Mesothelial cell of epicardium (in vitro differentiated cells): ENCODE data around the gene DOHH. TPM values are rescaled to one million over a fixed set of nuclear protein-coding genes. Genes with fewer than 3 reads are reported as not detected.
A peak's percentile ranks its signal among the peaks of the same experiment; 100 is the strongest.

Source experiments
- DNase-seq, 2 experiments: peaks; one replicate each; pipeline ENCODE4 v3.0.0; 2021; ENCODE audit warnings: low spot score in 2 of 2; ENCODE audit not compliant: unreplicated experiment in 2 of 2
- H3K27ac Mint-ChIP-seq: 2 replicates; pipeline ENCODE4 v1.8.0; 2021; ENCODE audit warnings: mixed read lengths
- H3K27me3 Mint-ChIP-seq: 2 replicates; pipeline ENCODE4 v1.8.0; 2021; ENCODE audit warnings: low read depth, mixed read lengths
- H3K36me3 Mint-ChIP-seq: 2 replicates; pipeline ENCODE4 v1.8.0; 2021; ENCODE audit warnings: mixed read lengths
- H3K4me1 Mint-ChIP-seq: 2 replicates; pipeline ENCODE4 v1.8.0; 2021; ENCODE audit warnings: mixed read lengths
- H3K4me3 Mint-ChIP-seq: 2 replicates; pipeline ENCODE4 v1.8.0; 2021; ENCODE audit warnings: mild to moderate bottlenecking, moderate library complexity, mixed read lengths
- H3K9me3 Mint-ChIP-seq: 2 replicates; pipeline ENCODE4 v1.8.0; 2021; ENCODE audit warnings: mixed read lengths
- total RNA-seq: library from RNA; stranded (reverse); gene quantifications from 3 replicates; pipeline ENCODE4 v1.2.1, GENCODE V29; 2021
- TF ChIP-seq, protein P1 (sequence below): fragments of 200-600 bp; sonication (generic); IDR thresholded peaks from one replicate; pipeline ENCODE4 v1.5.0; 2021; ENCODE audit warnings: antibody characterized with exemption; ENCODE audit not compliant: unreplicated experiment

Gene DOHH
- total RNA-seq, 1 donor from 2014 or later = 8.5 TPM

DNA sequence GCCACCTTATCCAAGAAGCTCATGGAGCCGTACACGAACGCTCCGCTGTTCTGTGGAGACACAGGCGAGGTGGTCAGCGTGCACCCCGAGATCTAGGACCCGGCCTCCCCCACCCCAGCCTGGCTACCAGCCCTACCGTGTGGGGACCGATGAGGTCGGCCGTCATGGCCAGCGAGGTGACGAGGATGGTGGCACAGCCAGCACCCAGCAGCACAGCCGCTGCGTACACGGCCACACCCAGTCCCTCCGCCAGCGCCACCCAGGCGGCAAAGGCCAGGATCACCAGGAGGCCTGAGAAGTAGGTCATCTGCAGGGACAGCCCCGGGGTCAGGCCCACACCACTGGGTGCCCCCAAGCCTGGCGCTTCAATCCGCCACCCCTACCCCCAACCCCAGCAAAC lies 45.6 kb upstream of the DOHH start:
- TF ChIP-seq, protein P1, sequence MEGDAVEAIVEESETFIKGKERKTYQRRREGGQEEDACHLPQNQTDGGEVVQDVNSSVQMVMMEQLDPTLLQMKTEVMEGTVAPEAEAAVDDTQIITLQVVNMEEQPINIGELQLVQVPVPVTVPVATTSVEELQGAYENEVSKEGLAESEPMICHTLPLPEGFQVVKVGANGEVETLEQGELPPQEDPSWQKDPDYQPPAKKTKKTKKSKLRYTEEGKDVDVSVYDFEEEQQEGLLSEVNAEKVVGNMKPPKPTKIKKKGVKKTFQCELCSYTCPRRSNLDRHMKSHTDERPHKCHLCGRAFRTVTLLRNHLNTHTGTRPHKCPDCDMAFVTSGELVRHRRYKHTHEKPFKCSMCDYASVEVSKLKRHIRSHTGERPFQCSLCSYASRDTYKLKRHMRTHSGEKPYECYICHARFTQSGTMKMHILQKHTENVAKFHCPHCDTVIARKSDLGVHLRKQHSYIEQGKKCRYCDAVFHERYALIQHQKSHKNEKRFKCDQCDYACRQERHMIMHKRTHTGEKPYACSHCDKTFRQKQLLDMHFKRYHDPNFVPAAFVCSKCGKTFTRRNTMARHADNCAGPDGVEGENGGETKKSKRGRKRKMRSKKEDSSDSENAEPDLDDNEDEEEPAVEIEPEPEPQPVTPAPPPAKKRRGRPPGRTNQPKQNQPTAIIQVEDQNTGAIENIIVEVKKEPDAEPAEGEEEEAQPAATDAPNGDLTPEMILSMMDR = no peak
- H3K27ac Mint-ChIP-seq = no peak overlapping the region

DNA sequence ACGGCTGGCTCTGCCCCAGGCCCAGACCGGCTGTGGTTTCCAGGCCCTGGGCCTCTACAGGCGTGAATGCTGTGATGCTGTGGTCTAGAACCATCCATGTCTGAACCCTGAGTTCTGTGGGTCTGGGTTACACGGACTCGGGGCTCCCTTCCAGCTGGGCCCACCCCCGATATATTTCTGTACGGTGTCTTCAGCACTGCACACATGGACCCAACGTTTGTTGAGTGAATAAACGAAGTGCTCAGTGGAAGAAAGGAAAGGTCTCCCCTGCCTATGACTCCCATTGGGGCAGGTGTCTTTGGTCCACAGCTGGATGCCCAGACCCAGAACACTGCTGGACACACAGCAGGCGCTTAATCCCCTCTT lies 45.2 kb upstream of the DOHH start:
- no peaks in the 10 kb centered on the region for H3K9me3 Mint-ChIP-seq
- H3K27me3 Mint-ChIP-seq = no peaks in the 10 kb centered on the region
- no peak overlapping the region for H3K4me3 Mint-ChIP-seq
- H3K4me1 Mint-ChIP-seq = no peaks in the 10 kb centered on the region
- H3K36me3 Mint-ChIP-seq = peaks cover 2% of the 10 kb centered on the region
- TF ChIP-seq, protein P1 = no peak
- no peak overlapping the region for H3K27ac Mint-ChIP-seq
- no peak for DNase-seq

More for the DNA sequence above, 45.6 kb upstream of the DOHH start:
- Mint-ChIP-seq H3K36me3 (peaks cover 2% of the 10 kb centered on the region), H3K27me3 (no peaks in the 10 kb centered on the region), H3K4me3 (no peak overlapping the region), H3K9me3 (no peaks in the 10 kb centered on the region), H3K4me1 (no peaks in the 10 kb centered on the region)
- DNase-seq = no peak

DNA sequence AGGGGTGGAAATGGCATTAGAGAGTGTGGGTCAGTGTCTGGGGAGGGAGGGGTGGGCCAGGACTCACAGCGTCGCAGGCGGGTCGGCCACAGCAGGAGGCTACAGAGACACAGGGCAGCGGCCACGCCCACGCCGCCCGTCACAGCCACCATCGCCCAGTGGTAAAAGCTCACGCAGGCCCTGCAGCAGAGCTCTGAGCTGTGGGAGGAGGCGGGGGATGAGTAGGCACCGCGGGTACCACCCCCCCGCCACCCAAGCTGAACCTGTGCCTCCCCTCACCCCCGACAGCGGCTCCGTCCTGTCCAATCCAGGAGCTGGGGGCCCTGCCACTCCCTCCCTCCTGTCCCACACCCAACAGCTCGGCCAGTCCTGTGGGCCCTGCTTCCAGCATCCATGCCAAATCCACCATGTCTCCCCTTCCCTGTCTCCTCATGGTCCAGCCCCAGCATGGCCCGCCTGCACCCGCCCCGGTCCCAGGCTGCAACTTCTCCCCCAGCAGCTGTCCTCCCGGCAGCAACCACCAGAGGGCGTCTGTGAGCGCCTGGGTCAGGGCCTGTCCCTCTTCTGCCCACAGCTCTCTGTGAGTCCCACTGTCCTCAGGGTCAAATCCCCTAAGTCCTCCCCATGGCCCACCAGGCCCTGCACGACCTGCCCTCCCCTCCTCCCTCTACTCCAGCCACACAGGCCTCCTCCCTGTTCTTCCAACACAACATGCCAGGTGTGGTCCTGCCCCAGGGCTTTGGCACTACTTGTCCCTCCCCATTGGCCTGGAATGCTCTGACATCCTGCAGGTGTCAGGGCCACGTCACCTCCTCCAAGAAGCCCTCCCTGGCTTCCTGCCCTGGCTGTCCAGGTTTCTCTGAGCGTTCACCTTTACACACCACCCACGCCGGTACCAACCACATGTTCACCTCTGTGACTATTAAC lies 44.5 kb upstream of the DOHH start:
- H3K27ac Mint-ChIP-seq = no peak overlapping the region

DNA sequence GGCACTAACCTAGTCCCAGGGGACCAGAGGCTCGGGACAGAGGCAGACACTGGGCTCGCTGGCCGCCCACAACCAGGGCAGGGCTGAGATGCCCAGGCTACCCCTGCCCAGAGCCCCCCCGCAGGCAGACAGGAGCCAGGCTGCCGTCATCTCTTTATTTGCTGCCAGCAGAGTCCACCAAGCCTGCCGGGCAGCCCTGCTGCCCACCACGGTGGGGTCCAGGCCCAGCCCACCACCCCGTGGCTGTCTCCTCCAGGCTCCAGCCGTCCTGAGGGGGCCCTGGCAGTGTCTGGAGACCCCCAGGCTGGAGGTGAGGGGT lies 43.5 kb upstream of the DOHH start:
- Mint-ChIP-seq H3K27me3 (no peaks in the 10 kb centered on the region), H3K9me3 (no peaks in the 10 kb centered on the region), H3K4me3 (no peak overlapping the region), H3K36me3 (peaks cover 5% of the 10 kb centered on the region), H3K4me1 (peaks cover 4% of the 10 kb centered on the region), H3K27ac (no peak overlapping the region)
- DNase-seq = no peak
- TF ChIP-seq, protein P1 = no peak

More for the DNA sequence above, 44.5 kb upstream of the DOHH start:
- DNase-seq = peak; percentile 49 to 82
- Mint-ChIP-seq H3K4me3 (no peak overlapping the region), H3K4me1 (no peaks in the 10 kb centered on the region), H3K36me3 (peaks cover 2% of the 10 kb centered on the region), H3K9me3 (no peaks in the 10 kb centered on the region), H3K27me3 (no peaks in the 10 kb centered on the region)
- TF ChIP-seq, protein P1 = peak; percentile 89

DNA sequence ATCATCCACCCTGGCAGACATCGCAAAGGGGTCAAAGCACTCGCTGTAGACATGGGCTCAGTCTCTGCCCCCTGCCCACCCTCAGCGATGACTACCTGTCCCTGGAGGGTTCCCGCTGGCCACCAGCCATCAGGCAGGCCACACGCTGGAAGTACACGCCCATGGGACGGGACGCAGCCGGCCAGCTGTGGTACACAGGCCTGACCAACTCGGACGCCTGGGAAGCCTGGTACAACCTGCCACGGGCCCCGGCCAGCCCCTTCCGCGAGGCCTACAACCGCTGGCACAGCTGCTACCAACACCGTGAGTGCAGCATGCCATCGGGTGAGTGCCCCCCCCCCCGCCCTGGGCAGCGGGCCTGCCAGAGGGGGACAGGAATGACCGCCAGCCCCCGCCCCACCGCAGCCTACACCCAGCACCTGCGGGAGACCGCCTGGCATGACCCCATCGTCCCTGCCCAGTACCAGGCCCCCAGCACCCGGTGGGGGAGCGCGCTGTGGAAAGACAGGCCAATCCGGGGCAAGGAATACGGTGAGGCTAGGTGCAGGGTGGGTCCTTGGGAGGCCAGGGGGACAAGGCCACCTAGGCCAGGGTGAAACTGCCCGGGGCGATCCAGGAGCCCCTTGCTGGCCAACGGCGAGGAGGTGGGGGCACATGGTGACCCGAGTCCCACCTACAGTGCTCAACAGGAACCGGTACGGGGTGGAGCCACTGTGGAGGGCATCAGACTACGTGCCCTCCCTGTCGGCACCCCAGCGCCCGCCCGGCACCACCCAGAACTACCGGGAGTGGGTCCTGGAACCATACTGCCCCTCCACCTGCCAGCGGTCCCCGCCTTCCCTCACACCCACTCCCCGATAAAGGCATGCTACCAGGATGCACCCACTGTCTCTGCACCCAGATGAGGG lies 42.9 kb upstream of the DOHH start:
- DNase-seq = no peak
- H3K27me3 Mint-ChIP-seq = no peaks in the 10 kb centered on the region

More for the DNA sequence above, 42.9 kb upstream of the DOHH start:
- Mint-ChIP-seq H3K36me3 (peaks cover 5% of the 10 kb centered on the region), H3K4me3 (no peak overlapping the region), H3K4me1 (peaks cover 4% of the 10 kb centered on the region), H3K27ac (no peak overlapping the region), H3K9me3 (no peaks in the 10 kb centered on the region)
- TF ChIP-seq, protein P1 = no peak
